A673 (cell line): ENCODE data around the gene SNORC.

Experiments used
- CTCF ChIP-seq: fragments of 300-800, 200-600 bp; sonication (generic); conservative IDR thresholded peaks from 2 replicates; pipeline ENCODE4 v1.5.1; 2017; ENCODE audit warnings: low read depth, mild to moderate bottlenecking, antibody characterized with exemption, low read length, moderate library complexity, mixed read lengths
- EZH2 ChIP-seq: fragments of 200-600 bp; sonication (generic); IDR thresholded peaks from 2 replicates; pipeline ENCODE4 v1.6.1; 2017; ENCODE audit warnings: borderline replicate concordance, low read depth, mild to moderate bottlenecking, mixed read lengths, antibody characterized with exemption, low read length; ENCODE audit not compliant: poor library complexity, severe bottlenecking

GRCh38 chr2:232883116-232883721 is 13.2 kb downstream of the SNORC start:
- TF ChIP-seq EZH2 (no peak), CTCF (no peak)
